ENCODE measurements around the gene CNBP.
"Not testable (repeated sequence)": the region's sequence is repeated elsewhere in the genome, so short reads cannot be mapped to it uniquely, and the experiment has no call there.

CNBP gene

GRCh38 chr3:129185783-129186182 lies 2.1 kb upstream of the CNBP start:
- DNase-seq (ENCODE audit: low read depth in 2 of 3, low spot score in 2 of 3) = no peak

GRCh38 chr3:129184784-129185542 lies 1.3 kb upstream of the CNBP start:
- not testable (repeated sequence) for DNase-seq (ENCODE audit: low read depth in 2 of 3, low spot score in 2 of 3)

GRCh38 chr3:129184396-129184657 lies 631 bp upstream of the CNBP start:
- DNase-seq (ENCODE audit: low read depth in 2 of 3, low spot score in 2 of 3) = no peak

- DNase-seq (ENCODE audit: low read depth in 2 of 3, low spot score in 2 of 3) = no peak
These were observed 1.1 kb downstream of the CNBP start for GRCh38 chr3:129182390-129183185.

GRCh38 chr3:129181819-129182218 lies 1.9 kb downstream of the CNBP start:
- no peak for DNase-seq (ENCODE audit: low read depth in 2 of 3, low spot score in 2 of 3)

GRCh38 chr3:129180461-129180860 lies 3.2 kb downstream of the CNBP start:
- no peak for DNase-seq (ENCODE audit: low read depth in 2 of 3, low spot score in 2 of 3)

GRCh38 chr3:129176051-129176450 lies 7.6 kb downstream of the CNBP start:
- DNase-seq (ENCODE audit: low read depth in 2 of 3, low spot score in 2 of 3) = no peak

GRCh38 chr3:129173725-129174124 lies 10.0 kb downstream of the CNBP start:
- no peak for DNase-seq (ENCODE audit: low read depth in 2 of 3, low spot score in 2 of 3)

- no peak for DNase-seq (ENCODE audit: low read depth in 2 of 3, low spot score in 2 of 3)
These were observed 10.5 kb downstream of the CNBP start for GRCh38 chr3:129173206-129173605.

- no peak for DNase-seq (ENCODE audit: low read depth in 2 of 3, low spot score in 2 of 3)
These were observed 16.9 kb downstream of the CNBP start for GRCh38 chr3:129166579-129167332.

- DNase-seq (ENCODE audit: low read depth in 2 of 3, low spot score in 2 of 3) = not testable (repeated sequence)
These were observed 18.1 kb downstream of the CNBP start for GRCh38 chr3:129165594-129165993.

- no peak for DNase-seq (ENCODE audit: low read depth in 2 of 3, low spot score in 2 of 3)
These were observed 19.2 kb downstream of the CNBP start for GRCh38 chr3:129164500-129164899.

GRCh38 chr3:129162729-129163579 lies 20.7 kb downstream of the CNBP start:
- DNase-seq (ENCODE audit: low read depth in 2 of 3, low spot score in 2 of 3) = no peak

GRCh38 chr3:129161860-129162271 lies 21.8 kb downstream of the CNBP start:
- DNase-seq (ENCODE audit: low read depth in 2 of 3, low spot score in 2 of 3) = no peak

GRCh38 chr3:129160891-129161859 lies 22.5 kb downstream of the CNBP start, which contains the start of gene ISY1:
TSS of gene ISY1 (minus strand) at chr3:129161063. CDS start at chr3:129160975, 88 bp downstream.
- DNase-seq (ENCODE audit: low read depth in 2 of 3, low spot score in 2 of 3) = peak; percentile 64 to 80 (median 78)

- no peak for DNase-seq (ENCODE audit: low read depth in 2 of 3, low spot score in 2 of 3)
These were observed 38.9 kb downstream of the CNBP start for GRCh38 chr3:129144786-129145185.

- not testable (repeated sequence) for DNase-seq (ENCODE audit: low read depth in 2 of 3, low spot score in 2 of 3)
These were observed 42.7 kb downstream of the CNBP start for GRCh38 chr3:129141011-129141410.

- DNase-seq (ENCODE audit: low read depth in 2 of 3, low spot score in 2 of 3) = no peak
These were observed 43.8 kb downstream of the CNBP start for GRCh38 chr3:129139911-129140310.

GRCh38 chr3:129136275-129136674 lies 47.4 kb downstream of the CNBP start:
- not testable (repeated sequence) for DNase-seq (ENCODE audit: low read depth in 2 of 3, low spot score in 2 of 3)
